Upper lobe of right lung (tissue), 1 donor: ENCODE results near the gene ACO1. TPM values are rescaled to one million over a fixed set of nuclear protein-coding genes. Genes with fewer than 3 reads are reported as not detected.
A peak's percentile ranks its signal among the peaks of the same experiment; 100 is the strongest.

Source experiments
- ATAC-seq: fragments of 200-7000 bp; cut with Tn5 transposase; one replicate; pipeline ENCODE4 v1.9.1; 2020; ENCODE audit warnings: mild to moderate bottlenecking, moderate library complexity
- DNase-seq: peaks from one replicate; pipeline ENCODE4 v3.0.0-alpha.2; 2020
- H3K27ac ChIP-seq: fragments of 200-600 bp; one replicate; pipeline ENCODE4 v1.8.0; 2022
- H3K27me3 ChIP-seq: fragments of 200-600 bp; one replicate; pipeline ENCODE4 v1.8.0; 2022; ENCODE audit warnings: mild to moderate bottlenecking
- H3K36me3 ChIP-seq: fragments of 200-600 bp; one replicate; pipeline ENCODE4 v1.8.0; 2022
- H3K4me1 ChIP-seq: fragments of 200-600 bp; one replicate; pipeline ENCODE4 v1.8.0; 2022
- H3K4me3 ChIP-seq: fragments of 200-600 bp; one replicate; pipeline ENCODE4 v1.8.0; 2022; ENCODE audit warnings: mild to moderate bottlenecking
- H3K9me3 ChIP-seq: fragments of 200-600 bp; one replicate; pipeline ENCODE4 v1.8.0; 2022
- intact Hi-C: fragments of 100-400 bp; cut with DNase I; formaldehyde crosslinking; loops from one replicate; pipeline ENCODE4 v1.11.0; 2022
- long read RNA-seq: library from polyadenylated mRNA; unstranded; transcript quantifications from one replicate; pipeline ENCODE4 v2.0.0, GENCODE V29; 2021
- total RNA-seq: library from RNA; stranded (reverse); fragmentation: NEBNext Ultra II Directional; extraction: Animal tissue kit (Norgen Biotek cat#: 25700); gene quantifications from one replicate; pipeline ENCODE4 v1.2.1, GENCODE V29; 2021
- TF ChIP-seq, protein P1 (sequence below): fragments of 200-600 bp; IDR thresholded peaks from one replicate; pipeline ENCODE4 v1.8.0; 2022; ENCODE audit warnings: antibody characterized with exemption
- donor health status: DM: no; HTN: yes; CAD: no; lungs with severe emphysema.

The ACO1 gene
- 32.9 TPM for total RNA-seq
- long read RNA-seq, full-length matches to known transcripts, result 112 of 136 reads
- long read RNA-seq, partial matches to known transcripts, result 13 of 136 reads
- long read RNA-seq, other reads (novel, unspliced or antisense), result 11 of 136 reads

DNA sequence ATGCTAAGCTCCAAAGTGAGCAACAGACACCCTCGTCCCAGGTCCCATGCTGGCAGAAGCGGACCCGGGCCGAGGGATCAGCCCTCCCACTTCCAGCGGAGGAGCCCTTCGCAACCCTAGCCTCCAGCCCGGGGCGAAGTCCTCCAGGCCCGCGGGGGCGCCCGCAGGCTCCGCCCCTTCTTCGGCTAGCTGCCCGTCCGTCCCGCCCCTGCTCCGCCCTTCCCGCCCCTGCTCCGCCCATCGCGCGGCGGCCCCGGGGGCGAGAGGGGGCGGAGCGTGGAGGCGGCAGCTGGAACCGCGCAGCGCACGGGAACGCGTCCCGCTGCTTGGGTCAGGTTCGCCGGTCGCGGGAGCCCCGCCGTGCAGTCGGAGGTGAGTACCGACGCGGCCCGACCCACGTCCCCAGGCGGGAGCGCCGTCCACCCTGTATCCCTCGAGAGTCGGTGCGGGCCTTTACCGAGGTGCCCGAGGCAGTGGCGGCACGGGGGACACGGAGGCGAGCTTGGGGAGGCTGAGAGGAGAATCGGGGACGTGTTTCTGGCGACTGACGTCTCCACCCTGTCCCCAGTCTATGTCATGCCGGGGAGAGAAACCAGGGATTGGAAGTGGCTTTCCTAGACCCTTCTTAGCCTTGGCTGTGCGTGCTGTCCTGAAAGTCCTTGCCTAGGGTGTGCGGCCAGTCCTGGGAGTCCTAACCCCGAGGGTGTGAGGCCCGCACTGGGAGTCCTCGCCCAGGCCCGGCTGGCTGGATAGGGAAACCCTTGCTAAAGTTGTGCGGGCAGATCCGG, at the start of gene ACO1:
TSS of gene ACO1 (plus strand) at position 280 of the 788 bp plus-strand sequence. CDS start 20,864 bp downstream, outside the sequence.
- peaks cover 18% of the 10 kb centered on the region for H3K4me1 ChIP-seq
- DNase-seq, result peak; percentile 96
- TF ChIP-seq, protein P1, sequence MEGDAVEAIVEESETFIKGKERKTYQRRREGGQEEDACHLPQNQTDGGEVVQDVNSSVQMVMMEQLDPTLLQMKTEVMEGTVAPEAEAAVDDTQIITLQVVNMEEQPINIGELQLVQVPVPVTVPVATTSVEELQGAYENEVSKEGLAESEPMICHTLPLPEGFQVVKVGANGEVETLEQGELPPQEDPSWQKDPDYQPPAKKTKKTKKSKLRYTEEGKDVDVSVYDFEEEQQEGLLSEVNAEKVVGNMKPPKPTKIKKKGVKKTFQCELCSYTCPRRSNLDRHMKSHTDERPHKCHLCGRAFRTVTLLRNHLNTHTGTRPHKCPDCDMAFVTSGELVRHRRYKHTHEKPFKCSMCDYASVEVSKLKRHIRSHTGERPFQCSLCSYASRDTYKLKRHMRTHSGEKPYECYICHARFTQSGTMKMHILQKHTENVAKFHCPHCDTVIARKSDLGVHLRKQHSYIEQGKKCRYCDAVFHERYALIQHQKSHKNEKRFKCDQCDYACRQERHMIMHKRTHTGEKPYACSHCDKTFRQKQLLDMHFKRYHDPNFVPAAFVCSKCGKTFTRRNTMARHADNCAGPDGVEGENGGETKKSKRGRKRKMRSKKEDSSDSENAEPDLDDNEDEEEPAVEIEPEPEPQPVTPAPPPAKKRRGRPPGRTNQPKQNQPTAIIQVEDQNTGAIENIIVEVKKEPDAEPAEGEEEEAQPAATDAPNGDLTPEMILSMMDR, result no peak
- no peaks in the 10 kb centered on the region for H3K36me3 ChIP-seq
- H3K27me3 ChIP-seq, result no peaks in the 10 kb centered on the region
- no peaks in the 10 kb centered on the region for H3K9me3 ChIP-seq
- peak within 1 kb of the TSS; percentile 90 for H3K27ac ChIP-seq
- peak within 1 kb of the TSS; percentile 95 for H3K4me3 ChIP-seq
- ATAC-seq, result peak; percentile 99
- intact Hi-C loops, result no loop called here

DNA sequence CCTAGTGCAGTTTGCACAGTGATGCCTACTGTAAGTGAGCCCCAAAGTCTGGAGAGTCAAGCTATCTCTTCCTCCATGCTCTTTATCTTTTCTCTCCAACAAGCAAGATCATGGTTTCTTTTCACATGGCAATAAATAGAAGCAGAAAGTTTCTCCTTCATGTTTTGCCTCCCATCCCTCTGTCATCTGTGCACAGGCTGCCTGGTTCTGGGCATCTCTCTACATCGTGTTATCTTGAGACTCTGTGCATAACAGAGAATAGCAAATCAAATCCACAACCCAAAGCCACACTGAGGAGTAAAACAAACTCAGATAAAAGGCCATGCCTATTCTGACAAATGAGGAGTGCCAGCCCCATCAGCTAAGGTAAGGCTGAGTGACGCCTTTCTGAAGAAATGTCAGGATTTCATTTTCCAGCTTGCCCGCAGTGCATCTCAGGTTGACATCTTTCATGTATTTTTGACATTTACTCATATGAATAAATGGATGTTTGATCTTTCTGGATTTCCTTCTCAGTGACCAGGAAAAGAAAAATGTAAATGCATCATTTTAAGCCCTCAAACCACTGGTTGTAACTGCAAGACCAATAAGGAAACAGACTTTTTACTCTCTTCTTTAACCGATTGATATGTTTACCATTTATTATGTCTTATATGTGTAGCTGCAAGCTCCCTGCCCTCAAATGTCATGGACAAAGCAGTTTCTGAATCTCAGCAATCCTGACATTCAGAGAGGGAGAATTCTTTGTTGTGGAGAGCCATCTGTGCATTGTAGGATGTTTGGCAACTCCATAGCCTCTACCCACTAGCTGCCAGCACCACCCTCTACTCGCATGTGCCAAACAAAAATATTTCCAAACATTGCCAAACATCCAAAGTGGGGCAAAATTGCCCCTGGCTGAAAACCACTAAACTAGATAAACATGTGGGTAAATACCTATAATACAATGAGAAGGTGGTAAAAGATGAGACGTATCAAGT, 49.2 kb upstream of the ACO1 start:
- Histone ChIP-seq H3K4me3 (no peak overlapping the region), H3K27ac (no peak overlapping the region), H3K4me1 (no peaks in the 10 kb centered on the region), H3K27me3 (no peaks in the 10 kb centered on the region), H3K9me3 (no peaks in the 10 kb centered on the region), H3K36me3 (no peaks in the 10 kb centered on the region)
- TF ChIP-seq, protein P1, result no peak
- DNase-seq (no peak), ATAC-seq (no peak)
- intact Hi-C loops, result no loop called here

DNA sequence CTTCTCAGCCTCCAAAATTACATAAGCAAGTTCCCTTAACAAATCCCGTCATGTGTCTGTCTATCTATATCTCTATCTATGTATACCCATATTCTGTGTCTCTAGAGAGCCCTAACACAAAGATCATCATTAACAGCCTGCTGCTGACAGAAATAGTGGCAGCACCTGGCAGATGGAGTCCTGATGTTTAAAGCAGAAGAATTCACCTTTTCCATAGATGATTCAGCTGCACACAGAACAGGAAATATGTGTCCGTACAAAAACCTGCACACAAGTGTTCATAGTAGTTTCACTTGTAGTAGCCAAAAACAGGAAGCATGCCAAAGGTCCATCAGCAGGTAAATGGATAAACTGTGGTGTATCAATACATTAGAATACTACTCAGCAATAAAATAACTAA, 45.0 kb upstream of the ACO1 start:
- TF ChIP-seq, protein P1, result no peak
- no peaks in the 10 kb centered on the region for H3K36me3 ChIP-seq
- intact Hi-C loops, result no loop called here
- no peak overlapping the region for H3K4me3 ChIP-seq
- H3K27ac ChIP-seq, result no peak overlapping the region
- no peaks in the 10 kb centered on the region for H3K27me3 ChIP-seq
- ATAC-seq, result no peak
- DNase-seq, result no peak
- no peaks in the 10 kb centered on the region for H3K9me3 ChIP-seq
- no peaks in the 10 kb centered on the region for H3K4me1 ChIP-seq

DNA sequence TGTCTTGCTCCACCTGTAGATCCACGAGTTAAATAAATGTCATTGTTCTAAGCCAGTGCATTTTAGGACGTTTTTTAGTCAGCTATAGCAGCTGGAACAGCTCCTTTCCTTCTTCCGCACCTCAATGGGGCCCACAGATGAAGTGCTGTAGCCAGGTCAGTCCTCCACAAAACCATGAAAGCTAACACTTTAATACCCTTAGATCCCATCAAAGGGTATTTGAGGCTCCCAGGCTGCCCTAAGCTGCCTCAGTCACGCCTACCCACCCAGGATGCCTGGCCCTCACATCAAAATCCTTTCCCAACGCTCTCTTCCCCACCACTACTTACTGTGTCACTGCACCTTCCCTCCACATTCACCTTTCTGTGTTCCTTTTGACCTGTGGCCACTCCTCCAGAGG, 44.1 kb upstream of the ACO1 start:
- no peak for ATAC-seq
- Histone ChIP-seq H3K36me3 (no peaks in the 10 kb centered on the region), H3K9me3 (no peaks in the 10 kb centered on the region), H3K4me3 (no peak overlapping the region), H3K4me1 (no peaks in the 10 kb centered on the region), H3K27me3 (no peaks in the 10 kb centered on the region), H3K27ac (no peak overlapping the region)
- TF ChIP-seq, protein P1, result no peak
- intact Hi-C loops, result no loop called here
- no peak for DNase-seq

DNA sequence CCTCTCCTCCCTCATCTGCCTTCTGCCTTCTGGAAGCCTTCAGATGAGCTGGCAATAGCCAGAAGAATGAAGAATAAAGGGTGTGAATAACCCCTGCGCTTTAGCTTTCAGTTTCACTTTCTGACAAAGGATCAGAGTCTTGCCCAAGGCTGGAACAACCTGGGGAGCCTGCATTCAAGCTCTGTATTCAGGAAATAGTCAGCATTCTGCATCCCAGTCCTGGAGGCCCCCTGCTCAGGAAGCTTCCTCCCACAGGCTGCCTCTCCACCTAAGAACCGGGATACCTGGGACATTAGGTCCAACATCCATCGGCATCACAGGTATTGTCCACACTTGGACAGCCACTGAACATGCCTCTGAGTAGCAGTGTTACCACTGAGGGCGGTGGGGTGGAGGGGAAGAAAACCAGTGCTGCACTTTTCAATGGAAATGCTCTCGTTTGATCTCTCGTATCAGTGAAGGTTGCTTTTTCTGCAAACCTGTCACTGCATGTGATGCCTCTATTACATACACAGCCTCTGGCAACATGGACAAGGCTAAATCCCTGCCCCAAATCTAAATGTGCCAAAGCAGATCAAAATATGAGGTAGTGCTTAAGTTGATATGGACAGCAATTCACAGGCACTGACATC, 39.8 kb upstream of the ACO1 start:
- no peak for DNase-seq
- intact Hi-C loops, result no loop called here
- Histone ChIP-seq H3K4me1 (no peaks in the 10 kb centered on the region), H3K27me3 (no peaks in the 10 kb centered on the region), H3K36me3 (no peaks in the 10 kb centered on the region), H3K9me3 (no peaks in the 10 kb centered on the region), H3K27ac (no peak overlapping the region), H3K4me3 (no peak overlapping the region)
- TF ChIP-seq, protein P1, result no peak
- ATAC-seq, result no peak
